Lung (tissue), 12 donors: ENCODE results near the gene ZRANB1. TPM values are rescaled to one million over a fixed set of nuclear protein-coding genes. Genes with fewer than 3 reads are reported as not detected.

Source experiments
- ATAC-seq: fragments of 200-7000 bp; cut with Tn5 transposase; one replicate; pipeline ENCODE4 v1.9.1; 2020; ENCODE audit warnings: moderate number of reproducible peaks; ENCODE audit not compliant: insufficient read depth, low FRiP score
- DNase-seq, 3 donors: peaks; one replicate each; pipeline ENCODE4 v3.0.0-alpha.2; 2013 to 2017
- H3K27ac ChIP-seq, 2 donors: one replicate each; pipeline ENCODE4 v1.5.1; 2013; ENCODE audit warnings: mild to moderate bottlenecking in 2 of 2, moderate library complexity in 2 of 2, control low read depth in 1 of 2, inconsistent platforms in 1 of 2, low read depth in 1 of 2, low read length in 1 of 2
- H3K27me3 ChIP-seq, 3 donors: one replicate each; pipeline ENCODE4 v1.5.1; 2013; ENCODE audit warnings: low read length in 2 of 3; ENCODE audit not compliant: control insufficient read depth in 3 of 3, insufficient read depth in 3 of 3
- H3K36me3 ChIP-seq, 4 donors: one replicate each; pipeline ENCODE4 v1.5.1; 2013; ENCODE audit warnings: low read length in 4 of 4, mild to moderate bottlenecking in 1 of 4, moderate library complexity in 1 of 4; ENCODE audit not compliant: control insufficient read depth in 4 of 4, insufficient read depth in 4 of 4
- H3K4me1 ChIP-seq, 5 donors: one replicate each; pipeline ENCODE4 v1.5.1; 2013; ENCODE audit warnings: low read length in 5 of 5, mild to moderate bottlenecking in 2 of 5, moderate library complexity in 1 of 5; ENCODE audit not compliant: control insufficient read depth in 5 of 5, insufficient read depth in 5 of 5
- H3K4me3 ChIP-seq: one replicate; pipeline ENCODE4 v1.5.1; 2013; ENCODE audit warnings: mild to moderate bottlenecking, control low read depth, moderate library complexity
- H3K9ac ChIP-seq, 2 donors: one replicate each; pipeline ENCODE4 v1.5.1; 2013; ENCODE audit warnings: low read length in 2 of 2, control low read depth in 1 of 2; ENCODE audit not compliant: insufficient read depth in 1 of 2
- H3K9me3 ChIP-seq, 4 donors: one replicate each; pipeline ENCODE4 v1.5.1; 2013; ENCODE audit warnings: low read length in 3 of 4, mild to moderate bottlenecking in 1 of 4, moderate library complexity in 1 of 4; ENCODE audit not compliant: control insufficient read depth in 4 of 4, insufficient read depth in 3 of 4
- WGBS, 2 donors: extraction: QIAGEN DNeasy Blood & Tissue Kit; methylation state at CpG; one replicate each; pipeline ENCODE4 v1.1.7; 2013; 5-methylcytosine and 5-hydroxymethylcytosine counted together
- polyA plus RNA-seq, 2 donors: library from polyadenylated mRNA; stranded (reverse); fragments of 200-250 nt; gene quantifications; one replicate each; pipeline ENCODE4 v1.2.1, GENCODE V29; 2013
- total RNA-seq, 2 donors: library from RNA; depleted of rRNA in 1 of 2; stranded (reverse); fragments of >200 nt in 1 of 2; gene quantifications; one replicate each; pipeline ENCODE4 v1.2.1, GENCODE V29; 2014 to 2021
- TF ChIP-seq, protein P1 (sequence below): IDR thresholded peaks from 2 replicates; pipeline ENCODE4 v1.5.1; 2012; ENCODE audit warnings: mild to moderate bottlenecking; ENCODE audit errors: control extremely low read depth, extremely low read depth
- donor health status: control.
- donor health status: control.
- donor health status: Bipolar disorder and iron deficiency.
- donor health status: healthy.
- donor health status: DM: yes; HTN: yes; CAD: no.

ZRANB1 gene
- total and polyA plus RNA-seq, 4 donors, result 6.3 to 45.5 (median 10.8) TPM

DNA sequence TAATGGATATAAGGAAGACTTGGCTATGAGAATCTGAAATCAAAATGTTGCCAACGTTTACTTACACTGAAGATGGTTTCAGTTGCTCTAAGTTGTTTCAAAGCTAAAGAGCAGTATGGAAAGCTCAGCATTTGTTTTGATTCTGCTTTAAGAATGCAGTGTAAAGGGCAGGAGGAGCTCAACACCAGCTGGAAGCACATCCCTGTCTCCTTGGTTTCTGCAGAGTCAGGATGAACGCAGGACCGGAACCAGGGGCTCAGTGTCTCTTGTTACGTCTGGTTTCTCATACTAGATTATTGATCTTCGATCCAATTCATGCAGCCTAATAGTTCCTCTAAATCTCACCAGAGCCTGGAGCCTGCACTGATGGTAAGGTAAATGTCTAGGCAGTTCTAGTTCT is 24.1 kb downstream of the ZRANB1 start:
- no peak overlapping the region for H3K9ac ChIP-seq
- peaks cover 6 to 17% (median 12%) of the 10 kb centered on the region in 4 donors for H3K36me3 ChIP-seq
- WGBS, 2 donors, result 79 to 90% methylated on average over 5 of the region's 5 CpGs
- peak; percentile 33 to 56 (median 40) for DNase-seq
- H3K27me3 ChIP-seq, result no peaks in the 10 kb centered on the region
- peaks cover 4 to 47% (median 20%) of the 10 kb centered on the region in 5 donors for H3K4me1 ChIP-seq
- ATAC-seq, result no peak
- no peak overlapping the region for H3K27ac ChIP-seq
- TF ChIP-seq, protein P1, sequence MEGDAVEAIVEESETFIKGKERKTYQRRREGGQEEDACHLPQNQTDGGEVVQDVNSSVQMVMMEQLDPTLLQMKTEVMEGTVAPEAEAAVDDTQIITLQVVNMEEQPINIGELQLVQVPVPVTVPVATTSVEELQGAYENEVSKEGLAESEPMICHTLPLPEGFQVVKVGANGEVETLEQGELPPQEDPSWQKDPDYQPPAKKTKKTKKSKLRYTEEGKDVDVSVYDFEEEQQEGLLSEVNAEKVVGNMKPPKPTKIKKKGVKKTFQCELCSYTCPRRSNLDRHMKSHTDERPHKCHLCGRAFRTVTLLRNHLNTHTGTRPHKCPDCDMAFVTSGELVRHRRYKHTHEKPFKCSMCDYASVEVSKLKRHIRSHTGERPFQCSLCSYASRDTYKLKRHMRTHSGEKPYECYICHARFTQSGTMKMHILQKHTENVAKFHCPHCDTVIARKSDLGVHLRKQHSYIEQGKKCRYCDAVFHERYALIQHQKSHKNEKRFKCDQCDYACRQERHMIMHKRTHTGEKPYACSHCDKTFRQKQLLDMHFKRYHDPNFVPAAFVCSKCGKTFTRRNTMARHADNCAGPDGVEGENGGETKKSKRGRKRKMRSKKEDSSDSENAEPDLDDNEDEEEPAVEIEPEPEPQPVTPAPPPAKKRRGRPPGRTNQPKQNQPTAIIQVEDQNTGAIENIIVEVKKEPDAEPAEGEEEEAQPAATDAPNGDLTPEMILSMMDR, result no peak
- H3K4me3 ChIP-seq, result no peak overlapping the region
- no peaks in the 10 kb centered on the region for H3K9me3 ChIP-seq

DNA sequence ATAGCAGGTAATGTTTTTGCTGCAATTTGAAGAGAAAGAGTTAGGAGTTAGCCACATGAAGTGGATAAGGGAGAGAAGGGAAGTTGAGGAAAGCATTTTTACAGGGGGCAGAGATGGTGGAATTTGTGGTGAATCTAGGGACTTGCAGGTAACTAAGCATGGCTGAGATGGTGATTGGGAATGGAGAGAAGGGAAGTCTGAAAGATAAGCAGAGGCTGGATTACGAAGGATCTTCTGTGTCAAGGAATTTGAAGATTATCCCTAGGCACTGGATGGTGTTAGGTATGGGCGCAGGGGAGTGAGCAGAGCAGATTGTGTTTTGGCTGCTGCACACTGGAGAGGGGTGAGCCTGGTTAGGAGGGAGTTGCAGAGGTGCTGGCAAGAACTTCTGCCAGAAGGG is 25.3 kb downstream of the ZRANB1 start:
- Histone ChIP-seq H3K9me3 (no peaks in the 10 kb centered on the region), H3K4me3 (no peak overlapping the region), H3K27ac (no peak overlapping the region), H3K36me3 (peaks cover 6 to 17% (median 12%) of the 10 kb centered on the region in 4 donors), H3K9ac (no peak overlapping the region), H3K27me3 (no peaks in the 10 kb centered on the region), H3K4me1 (peaks cover 3 to 53% (median 25%) of the 10 kb centered on the region in 5 donors)
- TF ChIP-seq, protein P1, result no peak
- WGBS, 2 donors, result 90 to 93% methylated on average over 2 of the region's 2 CpGs
- DNase-seq, result no peak
- ATAC-seq, result no peak

DNA sequence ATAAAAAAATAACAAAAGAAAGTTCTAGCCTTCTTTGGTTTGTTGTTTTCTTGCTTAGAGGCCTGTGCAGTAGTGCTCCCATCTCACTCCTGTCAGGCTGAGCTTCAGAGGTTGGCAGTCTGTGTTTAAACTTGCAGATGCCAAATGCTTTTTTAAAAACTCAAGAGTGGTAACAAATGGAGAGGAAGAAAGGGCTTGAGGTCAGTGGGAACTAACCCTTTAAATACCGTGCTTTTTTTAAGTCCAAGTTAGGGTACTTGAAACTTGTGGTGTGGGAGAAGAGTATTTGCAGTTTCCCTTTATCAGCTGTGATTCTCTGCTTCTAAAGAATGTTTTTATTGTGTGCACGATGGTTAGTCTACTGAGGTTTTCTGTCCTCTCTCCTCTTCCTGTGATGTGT is 29.4 kb downstream of the ZRANB1 start:
- no peak overlapping the region for H3K4me3 ChIP-seq
- 33 to 57% methylated on average over 2 of the region's 2 CpGs for WGBS, 2 donors
- peak overlapping the region in 1 of 2 donors; percentile 49 for H3K27ac ChIP-seq
- H3K4me1 ChIP-seq, result peaks cover 3 to 24% (median 20%) of the 10 kb centered on the region in 5 donors
- peak in 2 of 3 donors; percentile 63 to 66 for DNase-seq
- ATAC-seq, result no peak
- TF ChIP-seq, protein P1, result no peak
- peaks cover 15 to 30% (median 22%) of the 10 kb centered on the region in 4 donors for H3K36me3 ChIP-seq
- H3K9ac ChIP-seq, result peak overlapping the region in 1 of 2 donors; percentile 70
- no peaks in the 10 kb centered on the region for H3K27me3 ChIP-seq
- no peaks in the 10 kb centered on the region for H3K9me3 ChIP-seq

DNA sequence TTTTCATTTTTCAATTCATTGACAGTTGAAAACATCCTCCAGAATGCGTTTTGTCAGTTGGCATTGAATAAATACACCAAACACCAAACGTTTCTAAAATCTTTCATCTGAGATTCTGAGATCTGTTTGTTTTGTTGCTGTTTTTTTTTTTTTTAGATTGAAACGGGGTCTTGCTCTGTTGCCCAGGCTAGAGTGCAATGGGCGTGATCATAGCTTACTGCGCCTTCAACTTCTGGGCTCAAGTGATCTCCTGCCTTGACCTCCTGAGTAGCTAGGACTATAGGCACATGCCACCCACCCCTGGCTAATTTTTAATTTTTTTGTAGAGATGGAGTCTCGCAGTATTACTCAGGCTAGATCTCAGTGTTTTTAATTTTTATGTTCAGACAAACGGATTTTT is 30.7 kb downstream of the ZRANB1 start:
- H3K9ac ChIP-seq, result no peak overlapping the region
- TF ChIP-seq, protein P1, result no peak
- no peak for ATAC-seq
- no peaks in the 10 kb centered on the region for H3K27me3 ChIP-seq
- 87 to 93% methylated on average over 7 of the region's 7 CpGs for WGBS, 2 donors
- H3K36me3 ChIP-seq, result peaks cover 11 to 23% (median 17%) of the 10 kb centered on the region in 4 donors
- no peaks in the 10 kb centered on the region for H3K9me3 ChIP-seq
- DNase-seq, result no peak
- H3K4me3 ChIP-seq, result no peak overlapping the region
- peaks cover 3 to 21% (median 20%) of the 10 kb centered on the region in 5 donors for H3K4me1 ChIP-seq
- H3K27ac ChIP-seq, result no peak overlapping the region
